Stimulated activated naive CD8-positive, alpha-beta T cell treated with anti-CD3 and anti-CD28 coated beads, Interleukin-15, Interleukin-2, amounts not matched to agents 100 ng/mL and 50 ng/mL, for 24 hours (primary cell): Measurements from ENCODE around the gene CBX7.

ENCODE experiments used
- H3K27ac Mint-ChIP-seq: one replicate; pipeline ENCODE4 v1.8.0; 2021; ENCODE audit warnings: mild to moderate bottlenecking, mixed read lengths
- H3K27me3 Mint-ChIP-seq: one replicate; pipeline ENCODE4 v1.8.0; 2021; ENCODE audit warnings: mixed read lengths
- H3K36me3 Mint-ChIP-seq: one replicate; pipeline ENCODE4 v1.8.0; 2021; ENCODE audit warnings: low read depth, mixed read lengths
- H3K4me1 Mint-ChIP-seq: one replicate; pipeline ENCODE4 v1.8.0; 2021; ENCODE audit warnings: low read depth, mixed read lengths
- H3K4me3 Mint-ChIP-seq: one replicate; pipeline ENCODE4 v1.8.0; 2021; ENCODE audit warnings: mild to moderate bottlenecking, mixed read lengths
- H3K9me3 Mint-ChIP-seq: one replicate; pipeline ENCODE4 v1.8.0; 2021; ENCODE audit warnings: mixed read lengths

The CBX7 gene

DNA sequence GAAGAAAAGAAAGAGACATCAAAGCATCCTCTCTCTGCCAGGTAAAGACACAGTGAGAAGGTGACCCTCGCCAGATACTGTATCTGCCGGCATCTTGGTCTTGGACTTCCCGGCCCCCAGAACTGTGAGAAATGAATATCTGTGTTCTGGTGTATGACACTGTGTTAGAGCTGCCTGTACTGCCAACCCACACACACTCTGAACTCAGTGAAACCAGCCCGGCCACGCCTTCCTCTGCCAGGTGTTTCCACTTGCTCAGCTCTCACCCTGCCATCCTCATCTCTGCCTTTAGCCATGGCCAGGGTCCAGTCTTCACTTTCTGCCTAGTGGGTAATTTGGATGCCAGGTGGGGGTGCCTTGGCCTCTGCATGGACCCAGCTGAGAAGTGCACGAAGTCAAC lies 24.0 kb downstream of the CBX7 start:
- H3K36me3 Mint-ChIP-seq = no peaks in the 10 kb centered on the region
- no peaks in the 10 kb centered on the region for H3K27me3 Mint-ChIP-seq
- H3K4me1 Mint-ChIP-seq = no peaks in the 10 kb centered on the region
- H3K9me3 Mint-ChIP-seq = no peaks in the 10 kb centered on the region
- H3K27ac Mint-ChIP-seq = no peak overlapping the region
- H3K4me3 Mint-ChIP-seq = no peak overlapping the region

DNA sequence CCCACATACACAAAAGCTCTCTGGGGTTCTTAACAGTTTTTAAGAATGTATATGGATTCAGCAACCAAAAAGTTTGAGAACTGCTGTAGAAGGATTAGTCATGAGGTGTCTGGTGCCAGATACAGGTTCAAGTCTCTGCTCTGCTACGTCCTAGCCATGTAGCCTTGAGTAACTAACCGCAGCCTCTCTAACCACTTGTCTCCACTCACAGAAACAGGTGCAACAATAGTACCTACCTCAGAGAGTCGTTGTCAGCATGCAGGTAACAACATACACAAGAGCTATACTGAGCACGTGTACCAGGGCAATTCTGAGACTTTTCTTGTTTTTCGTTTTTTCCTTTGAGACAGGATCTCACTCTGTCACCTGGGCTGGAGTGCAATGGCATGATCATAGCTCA lies 26.9 kb downstream of the CBX7 start:
- Mint-ChIP-seq H3K36me3 (no peaks in the 10 kb centered on the region), H3K4me3 (no peak overlapping the region), H3K9me3 (no peaks in the 10 kb centered on the region), H3K4me1 (peaks cover 9% of the 10 kb centered on the region), H3K27ac (no peak overlapping the region), H3K27me3 (no peaks in the 10 kb centered on the region)

DNA sequence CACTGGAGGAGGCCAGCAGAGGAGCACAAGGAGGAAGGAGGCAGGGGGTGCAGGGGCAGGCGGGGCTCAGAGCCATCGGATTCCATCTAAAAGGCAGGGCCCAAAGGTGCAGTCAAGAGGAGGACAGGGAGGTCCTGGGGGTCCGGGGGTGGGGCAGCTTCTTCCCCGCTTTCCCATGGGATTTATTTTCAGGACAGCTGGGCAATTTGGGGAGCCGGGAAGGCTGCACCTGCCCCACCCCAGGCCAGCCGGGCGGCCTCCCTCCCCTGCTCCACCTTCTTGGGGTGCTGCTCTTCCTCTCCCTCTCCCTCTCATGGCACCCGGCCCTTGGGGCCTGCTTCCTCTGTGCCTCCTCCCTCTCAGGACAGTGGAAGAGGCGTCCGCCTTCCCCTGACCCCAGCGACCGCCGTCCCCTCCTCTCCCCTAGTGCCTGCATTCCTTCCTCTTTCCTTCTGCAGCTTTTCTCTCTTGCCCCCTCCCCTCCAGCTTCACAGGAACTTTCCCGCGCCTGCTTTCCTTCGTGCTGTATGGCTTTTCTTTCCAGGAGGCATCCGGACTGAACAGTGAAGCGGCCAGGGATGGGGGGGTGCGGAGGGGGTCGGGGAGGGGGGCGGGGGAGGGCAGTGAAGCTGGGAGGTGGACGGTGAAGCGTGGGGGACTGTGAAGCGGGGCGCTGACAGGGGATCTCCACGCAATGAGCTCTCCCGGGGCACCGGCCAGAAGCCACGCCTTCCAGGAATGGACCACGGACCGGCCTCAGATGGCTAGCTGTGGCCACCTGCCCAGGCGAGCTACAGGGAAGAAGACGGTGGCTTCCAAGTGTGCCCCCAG lies 28.5 kb downstream of the CBX7 start:
- no peaks in the 10 kb centered on the region for H3K27me3 Mint-ChIP-seq
- H3K4me1 Mint-ChIP-seq = peaks cover 10% of the 10 kb centered on the region
- no peak overlapping the region for H3K27ac Mint-ChIP-seq
- no peaks in the 10 kb centered on the region for H3K9me3 Mint-ChIP-seq
- no peaks in the 10 kb centered on the region for H3K36me3 Mint-ChIP-seq
- H3K4me3 Mint-ChIP-seq = no peak overlapping the region

DNA sequence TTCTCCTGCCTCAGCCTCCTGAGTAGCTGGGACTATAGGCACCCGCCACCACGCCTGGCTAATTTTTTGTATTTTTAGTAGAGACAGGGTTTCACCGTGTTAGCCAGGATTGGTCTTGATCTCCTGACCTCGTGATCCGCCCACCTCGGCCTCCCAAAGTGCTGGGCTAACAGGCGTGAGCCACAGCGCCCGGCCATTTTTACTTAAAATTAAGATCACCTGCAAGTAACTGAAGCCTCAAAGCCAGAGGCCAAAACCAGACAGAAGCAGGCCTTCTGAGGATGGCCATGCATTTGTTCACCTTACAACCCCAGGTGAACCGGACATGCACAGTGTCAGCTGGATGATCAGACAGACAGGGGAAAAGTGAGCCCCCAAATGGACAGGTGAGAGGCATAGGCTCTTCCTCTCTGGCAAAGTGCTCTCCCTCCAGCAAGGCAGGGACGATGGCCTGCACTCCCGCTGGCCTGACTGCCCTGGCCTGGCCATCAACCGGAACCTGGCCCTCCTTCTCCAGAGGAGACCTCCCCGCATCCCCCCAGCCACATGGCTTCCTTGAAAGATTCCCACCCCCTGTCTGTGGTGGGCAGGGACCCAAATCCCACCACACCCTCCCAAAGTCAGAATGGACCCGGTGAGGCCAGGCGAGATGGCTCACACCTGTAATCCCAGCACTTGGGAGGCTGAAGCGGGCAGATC lies 29.6 kb downstream of the CBX7 start:
- no peaks in the 10 kb centered on the region for H3K36me3 Mint-ChIP-seq
- no peaks in the 10 kb centered on the region for H3K27me3 Mint-ChIP-seq
- peaks cover 21% of the 10 kb centered on the region for H3K4me1 Mint-ChIP-seq
- no peak overlapping the region for H3K27ac Mint-ChIP-seq
- no peak overlapping the region for H3K4me3 Mint-ChIP-seq
- no peaks in the 10 kb centered on the region for H3K9me3 Mint-ChIP-seq

DNA sequence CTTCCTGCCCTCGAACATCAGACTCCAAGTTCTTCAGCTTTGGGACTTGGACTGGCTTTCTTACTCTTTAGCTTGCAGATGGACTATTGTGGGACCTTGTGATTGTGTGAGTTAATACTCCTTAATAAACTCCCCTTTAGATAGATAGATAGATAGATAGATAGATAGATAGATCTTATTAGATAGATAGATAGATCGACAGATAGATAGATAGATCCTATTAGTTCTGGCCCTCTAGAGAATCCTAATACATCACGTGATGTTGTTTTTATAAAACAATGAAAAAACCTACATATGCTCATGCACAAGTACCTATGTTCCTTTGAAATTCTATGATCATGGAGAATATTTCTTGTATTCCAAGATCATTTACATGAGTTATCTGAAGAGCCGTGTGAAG lies 31.5 kb downstream of the CBX7 start:
- Mint-ChIP-seq H3K27me3 (no peaks in the 10 kb centered on the region), H3K9me3 (no peaks in the 10 kb centered on the region), H3K4me1 (peaks cover 40% of the 10 kb centered on the region), H3K36me3 (no peaks in the 10 kb centered on the region), H3K27ac (no peak overlapping the region), H3K4me3 (no peak overlapping the region)

DNA sequence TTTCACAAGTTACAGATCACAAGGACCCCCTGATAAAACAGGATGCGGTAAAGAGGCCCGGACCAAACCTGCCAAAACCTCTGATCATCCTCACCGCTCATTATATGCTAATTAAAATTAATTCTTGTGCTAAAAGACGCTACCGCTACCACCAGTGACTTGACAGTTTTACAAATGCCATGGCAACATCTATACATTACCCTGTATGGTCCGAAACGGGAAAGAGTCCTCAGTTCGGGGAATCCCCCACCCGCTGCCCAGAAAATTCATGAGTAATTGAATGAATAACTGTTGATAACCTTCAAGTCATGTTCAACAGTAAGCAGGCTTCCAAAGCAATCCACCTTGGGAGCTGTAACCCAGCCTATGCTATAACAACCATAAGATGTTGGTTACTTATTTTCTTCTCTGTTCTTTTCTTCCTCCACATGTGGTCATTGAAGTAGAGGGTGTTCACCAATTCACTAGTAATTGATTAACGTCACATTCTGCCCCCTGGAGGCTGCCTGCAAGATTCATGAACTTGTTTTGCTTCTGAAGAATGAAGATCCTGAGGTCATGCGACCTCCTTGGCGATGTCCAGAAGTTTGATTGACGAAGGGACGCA lies 34.8 kb downstream of the CBX7 start:
- peak overlapping the region; percentile 69 for H3K4me3 Mint-ChIP-seq
- no peaks in the 10 kb centered on the region for H3K27me3 Mint-ChIP-seq
- H3K4me1 Mint-ChIP-seq = peaks cover 69% of the 10 kb centered on the region
- H3K36me3 Mint-ChIP-seq = no peaks in the 10 kb centered on the region
- peak overlapping the region; percentile 94 for H3K27ac Mint-ChIP-seq
- no peaks in the 10 kb centered on the region for H3K9me3 Mint-ChIP-seq

DNA sequence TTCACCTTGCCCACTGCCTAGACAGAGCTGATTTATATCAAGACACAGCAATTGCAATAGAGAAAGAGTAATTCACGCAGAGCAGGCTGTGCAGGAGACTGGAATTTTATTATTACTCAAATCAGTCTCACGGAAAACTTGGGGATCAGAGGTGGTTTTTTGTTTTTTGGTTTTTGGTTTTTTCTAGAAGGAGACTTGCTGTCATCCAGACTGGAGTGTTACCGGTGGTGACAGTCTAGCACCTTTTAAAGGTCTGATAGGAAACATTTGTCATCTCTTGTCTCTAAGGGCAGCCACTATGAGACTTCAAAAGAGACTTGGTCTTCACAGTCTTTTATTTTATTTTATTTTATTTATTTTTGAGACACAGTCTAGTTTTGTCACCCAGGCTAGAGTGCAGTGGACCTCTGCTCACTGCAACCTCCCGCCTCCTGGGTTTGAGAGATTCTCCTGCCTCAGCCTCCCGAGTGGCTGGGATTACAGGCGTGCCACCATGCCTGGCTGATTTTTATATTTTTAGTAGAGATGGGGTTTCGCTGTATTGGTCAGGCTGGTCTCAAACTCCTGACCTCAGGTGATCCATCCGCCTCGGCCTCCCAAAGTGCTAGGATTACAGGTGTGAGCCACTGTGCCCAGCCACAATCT lies 36.4 kb downstream of the CBX7 start:
- Mint-ChIP-seq H3K27ac (peak overlapping the region; percentile 94), H3K4me1 (peaks cover 62% of the 10 kb centered on the region), H3K4me3 (peak overlapping the region; percentile 69), H3K27me3 (no peaks in the 10 kb centered on the region), H3K36me3 (no peaks in the 10 kb centered on the region), H3K9me3 (no peaks in the 10 kb centered on the region)

DNA sequence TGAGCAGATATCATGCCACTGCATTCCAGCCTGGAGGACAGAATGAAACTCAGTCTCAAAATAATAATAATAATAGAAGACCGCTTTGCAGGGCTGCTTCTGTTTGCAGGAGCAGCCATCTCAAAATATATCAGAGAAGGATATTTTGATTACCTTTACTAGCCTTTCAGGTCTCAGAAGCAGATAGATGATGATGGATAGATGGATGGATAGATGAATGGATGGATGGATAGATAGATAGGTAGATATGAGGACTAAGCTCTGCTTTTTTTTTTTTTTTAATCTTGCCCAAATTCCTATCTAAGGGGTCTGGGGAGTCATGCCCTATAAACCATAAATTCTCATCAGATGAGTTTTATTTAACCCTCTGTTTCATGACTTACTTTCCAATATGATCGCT lies 36.9 kb downstream of the CBX7 start:
- peak overlapping the region; percentile 64 for H3K4me3 Mint-ChIP-seq

DNA sequence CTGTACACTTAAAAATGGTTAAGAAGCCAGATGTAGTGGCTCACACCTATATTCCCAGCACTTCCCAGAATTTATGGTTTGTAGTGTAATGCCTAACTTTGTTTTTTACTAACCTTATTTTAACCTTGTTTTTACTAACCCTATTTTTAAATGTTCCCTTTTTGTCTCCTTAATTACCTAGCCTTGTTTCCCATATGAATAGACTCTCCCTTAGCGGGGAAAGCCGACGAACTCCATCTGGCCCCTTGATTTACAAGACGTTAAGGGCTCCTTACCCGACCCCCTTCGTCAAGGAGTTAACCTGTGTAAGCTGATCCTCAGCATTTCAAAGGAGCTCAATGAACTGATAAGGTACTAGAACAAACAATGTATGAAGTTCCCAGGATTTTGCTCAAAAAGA lies 38.4 kb downstream of the CBX7 start:
- Mint-ChIP-seq H3K4me1 (peaks cover 66% of the 10 kb centered on the region), H3K27me3 (no peaks in the 10 kb centered on the region), H3K36me3 (no peaks in the 10 kb centered on the region), H3K27ac (peak overlapping the region; percentile 77), H3K4me3 (peak overlapping the region; percentile 24), H3K9me3 (no peaks in the 10 kb centered on the region)

More for the DNA sequence above, 36.9 kb downstream of the CBX7 start:
- Mint-ChIP-seq H3K36me3 (no peaks in the 10 kb centered on the region), H3K27me3 (no peaks in the 10 kb centered on the region), H3K9me3 (no peaks in the 10 kb centered on the region), H3K4me1 (peaks cover 66% of the 10 kb centered on the region), H3K27ac (peak overlapping the region; percentile 94)

DNA sequence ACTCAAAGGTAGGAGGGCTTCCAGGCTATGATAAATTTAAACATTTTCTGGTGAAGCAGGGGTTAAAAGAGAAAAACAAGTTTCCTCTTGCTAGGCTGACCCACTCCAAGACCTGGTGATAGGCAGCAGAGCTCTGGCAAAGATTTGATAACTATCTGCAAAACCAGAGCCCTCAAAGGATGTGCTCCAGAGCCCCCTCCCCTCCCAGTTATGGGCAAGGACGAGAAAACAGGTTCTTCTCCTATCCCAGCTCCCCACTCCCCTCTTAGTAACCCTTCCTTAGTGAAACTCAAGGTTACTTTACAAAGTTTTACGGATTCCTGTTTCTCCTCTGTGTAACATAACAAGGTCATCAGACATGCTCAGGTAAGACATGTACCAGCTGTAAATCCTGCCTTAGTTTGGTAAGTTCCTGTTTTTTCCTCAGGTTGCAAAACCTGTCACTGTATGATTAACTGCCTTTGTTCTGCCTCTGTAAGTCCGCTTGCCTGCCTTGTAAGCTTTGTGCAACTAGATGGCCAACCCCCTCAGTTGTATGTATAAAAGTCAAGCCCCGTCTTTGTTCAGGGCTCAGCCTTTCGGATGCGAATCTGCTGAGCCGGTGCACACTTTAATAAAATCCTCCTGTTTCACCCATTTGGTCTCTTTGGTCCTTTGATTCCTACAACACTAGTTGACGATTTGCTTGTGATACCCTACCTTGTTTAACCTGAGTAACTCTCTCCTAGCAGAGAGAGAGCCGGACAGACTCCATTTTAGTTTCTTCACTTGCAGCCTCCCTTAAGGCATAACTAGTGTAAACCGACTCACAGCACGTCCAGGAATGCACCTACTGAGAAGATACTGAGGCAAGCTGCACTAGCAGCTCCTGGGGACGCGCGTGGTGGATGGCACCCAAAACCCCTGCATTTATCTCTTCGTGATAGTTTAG lies 41.6 kb downstream of the CBX7 start:
- Mint-ChIP-seq H3K27me3 (no peaks in the 10 kb centered on the region), H3K27ac (peak overlapping the region; percentile 21), H3K4me3 (no peak overlapping the region)

DNA sequence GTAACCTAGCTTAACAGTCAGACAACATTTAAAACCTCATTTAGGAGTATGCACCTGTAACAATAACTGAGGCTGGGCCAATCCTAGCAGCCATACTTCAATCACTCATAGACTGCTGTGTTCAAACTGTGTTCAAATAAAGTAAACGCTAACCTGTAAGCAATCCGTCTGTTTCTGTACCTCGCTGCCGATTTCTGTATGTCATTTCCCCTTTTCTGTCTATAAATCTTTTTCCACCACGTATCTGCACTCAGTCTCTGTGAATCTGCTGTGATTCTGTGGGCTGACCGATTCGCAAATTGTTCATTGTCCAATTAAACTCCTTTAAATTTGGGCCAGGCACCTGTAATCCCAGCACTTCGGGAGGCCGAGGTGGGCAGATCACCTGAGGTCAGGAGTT lies 43.1 kb downstream of the CBX7 start:
- no peaks in the 10 kb centered on the region for H3K27me3 Mint-ChIP-seq
- H3K9me3 Mint-ChIP-seq = no peaks in the 10 kb centered on the region
- no peaks in the 10 kb centered on the region for H3K36me3 Mint-ChIP-seq
- no peak overlapping the region for H3K4me3 Mint-ChIP-seq
- H3K27ac Mint-ChIP-seq = no peak overlapping the region
- peaks cover 29% of the 10 kb centered on the region for H3K4me1 Mint-ChIP-seq

More for the DNA sequence above, 41.6 kb downstream of the CBX7 start:
- Mint-ChIP-seq H3K4me1 (peaks cover 44% of the 10 kb centered on the region), H3K9me3 (no peaks in the 10 kb centered on the region), H3K36me3 (no peaks in the 10 kb centered on the region)

DNA sequence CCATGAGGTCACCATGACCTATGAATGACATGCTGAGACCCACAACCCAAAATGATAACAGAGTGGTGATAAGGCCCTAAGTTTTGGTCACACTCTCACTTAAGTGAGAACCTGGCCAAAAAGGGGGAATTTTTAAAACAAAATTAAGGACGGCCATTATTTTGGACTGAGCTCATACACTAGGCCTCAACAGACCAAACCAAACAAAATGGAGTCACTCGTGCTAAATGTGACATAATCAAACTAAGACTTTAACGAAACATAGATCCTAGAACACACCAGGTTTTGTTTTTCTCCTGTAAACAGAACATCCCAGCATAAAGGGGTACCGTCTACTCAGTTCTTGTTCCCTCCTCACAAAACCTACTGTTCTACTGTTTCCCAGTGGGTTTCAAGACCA lies 44.0 kb downstream of the CBX7 start:
- H3K9me3 Mint-ChIP-seq = no peaks in the 10 kb centered on the region
- peaks cover 20% of the 10 kb centered on the region for H3K4me1 Mint-ChIP-seq
- H3K36me3 Mint-ChIP-seq = no peaks in the 10 kb centered on the region
- H3K27ac Mint-ChIP-seq = no peak overlapping the region
- H3K27me3 Mint-ChIP-seq = no peaks in the 10 kb centered on the region
- H3K4me3 Mint-ChIP-seq = no peak overlapping the region

DNA sequence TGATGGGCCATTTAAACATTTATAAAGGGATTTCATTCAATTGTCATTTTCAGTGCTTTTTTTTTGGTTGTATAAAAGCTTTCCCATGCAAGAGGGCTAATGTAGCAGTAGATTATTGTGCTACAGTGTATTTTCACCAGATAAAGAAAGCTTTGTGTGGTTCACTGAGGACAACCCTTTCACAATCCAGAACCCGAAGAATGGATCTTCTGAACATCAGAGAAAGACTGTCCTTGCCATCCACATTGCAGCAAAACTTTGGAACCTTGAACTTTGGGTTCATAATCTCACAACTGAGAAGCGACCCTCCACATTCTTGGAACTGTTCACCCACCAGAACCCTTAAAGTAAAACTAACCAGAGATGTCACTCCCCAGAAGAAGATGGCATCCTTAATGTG lies 46.2 kb downstream of the CBX7 start:
- no peaks in the 10 kb centered on the region for H3K27me3 Mint-ChIP-seq
- peaks cover 16% of the 10 kb centered on the region for H3K4me1 Mint-ChIP-seq
- H3K4me3 Mint-ChIP-seq = no peak overlapping the region
- H3K9me3 Mint-ChIP-seq = no peaks in the 10 kb centered on the region
- no peaks in the 10 kb centered on the region for H3K36me3 Mint-ChIP-seq
- no peak overlapping the region for H3K27ac Mint-ChIP-seq

DNA sequence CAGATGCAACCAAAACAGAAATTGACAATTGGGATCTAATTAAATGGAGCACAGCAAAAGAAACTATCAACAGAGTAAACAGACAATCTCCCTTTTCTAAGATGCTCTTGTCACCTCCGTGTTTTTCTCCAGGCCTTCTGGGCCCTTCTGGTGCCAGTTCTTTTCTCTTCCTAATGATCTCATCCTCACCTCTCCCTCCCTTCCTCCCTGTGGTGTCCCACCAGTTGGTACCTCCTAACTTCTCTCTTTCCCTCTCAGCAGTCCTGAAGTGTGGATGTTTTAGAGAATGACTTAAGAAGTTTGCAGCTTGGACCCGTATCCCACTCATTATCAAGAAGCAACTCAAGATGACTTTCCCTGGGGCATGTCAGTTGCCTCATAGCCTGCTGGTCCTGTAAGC lies 49.0 kb downstream of the CBX7 start:
- Mint-ChIP-seq H3K27ac (peak overlapping the region; percentile 63), H3K4me3 (no peak overlapping the region), H3K36me3 (no peaks in the 10 kb centered on the region), H3K27me3 (no peaks in the 10 kb centered on the region), H3K4me1 (peaks cover 35% of the 10 kb centered on the region), H3K9me3 (no peaks in the 10 kb centered on the region)
